H4 (cell line): ENCODE results near the gene TLR10. TPM values are rescaled to one million over a fixed set of nuclear protein-coding genes. Genes with fewer than 3 reads are reported as not detected.
"Not testable (repeated sequence)": the region's sequence is repeated elsewhere in the genome, so short reads cannot be mapped to it uniquely, and the experiment has no call there.

Experiments
- DNase-seq: peaks from one replicate; pipeline ENCODE4 v3.0.0-alpha.2; 2015; ENCODE audit warnings: low spot score
- total RNA-seq: library from RNA; depleted of rRNA; stranded (reverse); fragments of >200 nt; shearing (Covaris generic); gene quantifications from 2 replicates; pipeline ENCODE4 v1.2.3, GENCODE V29; 2014; rRNA removed

Gene TLR10, protein sequence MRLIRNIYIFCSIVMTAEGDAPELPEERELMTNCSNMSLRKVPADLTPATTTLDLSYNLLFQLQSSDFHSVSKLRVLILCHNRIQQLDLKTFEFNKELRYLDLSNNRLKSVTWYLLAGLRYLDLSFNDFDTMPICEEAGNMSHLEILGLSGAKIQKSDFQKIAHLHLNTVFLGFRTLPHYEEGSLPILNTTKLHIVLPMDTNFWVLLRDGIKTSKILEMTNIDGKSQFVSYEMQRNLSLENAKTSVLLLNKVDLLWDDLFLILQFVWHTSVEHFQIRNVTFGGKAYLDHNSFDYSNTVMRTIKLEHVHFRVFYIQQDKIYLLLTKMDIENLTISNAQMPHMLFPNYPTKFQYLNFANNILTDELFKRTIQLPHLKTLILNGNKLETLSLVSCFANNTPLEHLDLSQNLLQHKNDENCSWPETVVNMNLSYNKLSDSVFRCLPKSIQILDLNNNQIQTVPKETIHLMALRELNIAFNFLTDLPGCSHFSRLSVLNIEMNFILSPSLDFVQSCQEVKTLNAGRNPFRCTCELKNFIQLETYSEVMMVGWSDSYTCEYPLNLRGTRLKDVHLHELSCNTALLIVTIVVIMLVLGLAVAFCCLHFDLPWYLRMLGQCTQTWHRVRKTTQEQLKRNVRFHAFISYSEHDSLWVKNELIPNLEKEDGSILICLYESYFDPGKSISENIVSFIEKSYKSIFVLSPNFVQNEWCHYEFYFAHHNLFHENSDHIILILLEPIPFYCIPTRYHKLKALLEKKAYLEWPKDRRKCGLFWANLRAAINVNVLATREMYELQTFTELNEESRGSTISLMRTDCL
- total RNA-seq: 0.08 TPM in 1 of 2 replicates, not detected in the other

DNA sequence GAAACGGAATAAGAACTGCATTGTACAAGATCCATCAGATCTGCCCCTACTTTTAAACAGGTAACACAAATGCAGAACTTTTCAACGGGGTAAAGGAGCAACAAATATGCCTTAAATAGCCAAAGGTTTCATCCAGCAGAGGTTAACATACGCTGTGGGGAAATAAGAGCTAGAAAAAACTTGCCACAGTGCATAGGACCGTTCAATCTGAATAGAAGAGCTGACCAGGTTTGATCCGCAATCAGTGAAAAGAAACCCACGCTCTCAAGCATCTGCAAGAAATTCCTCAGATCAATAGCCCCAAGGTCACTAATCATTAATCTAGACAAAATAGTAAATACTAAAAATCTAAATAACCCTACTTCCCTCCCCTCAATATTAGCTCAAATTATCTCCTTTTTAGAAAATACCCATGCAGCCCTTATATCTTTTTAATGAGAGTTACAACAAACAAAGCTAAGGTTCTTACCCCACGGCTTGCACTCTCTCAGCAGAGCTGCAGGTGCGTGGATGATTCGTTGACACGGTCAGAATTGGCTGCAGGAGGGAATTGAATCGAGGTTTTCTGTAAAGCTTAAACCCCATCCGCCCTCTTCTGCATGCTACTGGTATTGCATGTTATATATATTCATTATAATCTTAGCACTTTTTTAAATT lies at the start of gene TLR10:
TLR10 (minus strand) TSS at position 539 of the 657 bp plus-strand sequence. CDS start 7,400 bp downstream, outside the sequence.
- DNase-seq: peak; percentile 46

DNA sequence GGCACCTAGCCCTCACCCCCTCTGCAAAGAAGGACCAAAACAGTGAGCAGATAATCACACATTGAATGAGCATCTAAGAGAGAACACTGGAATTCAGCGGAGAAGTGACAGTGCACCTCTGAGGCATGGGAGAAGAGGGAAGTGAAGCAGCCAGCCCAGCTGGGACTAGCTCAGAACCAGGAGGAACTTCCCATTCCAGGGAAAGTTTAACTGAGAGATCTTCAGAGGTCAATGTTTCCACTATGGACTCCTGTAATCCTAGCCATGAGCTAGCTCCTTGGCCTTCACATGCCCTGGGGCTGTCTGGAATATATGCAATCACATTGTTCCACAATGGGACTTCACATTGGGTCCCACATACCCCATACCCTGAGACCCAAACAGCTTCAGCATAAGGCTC lies 49.4 kb upstream of the TLR10 start:
- DNase-seq: no peak

DNA sequence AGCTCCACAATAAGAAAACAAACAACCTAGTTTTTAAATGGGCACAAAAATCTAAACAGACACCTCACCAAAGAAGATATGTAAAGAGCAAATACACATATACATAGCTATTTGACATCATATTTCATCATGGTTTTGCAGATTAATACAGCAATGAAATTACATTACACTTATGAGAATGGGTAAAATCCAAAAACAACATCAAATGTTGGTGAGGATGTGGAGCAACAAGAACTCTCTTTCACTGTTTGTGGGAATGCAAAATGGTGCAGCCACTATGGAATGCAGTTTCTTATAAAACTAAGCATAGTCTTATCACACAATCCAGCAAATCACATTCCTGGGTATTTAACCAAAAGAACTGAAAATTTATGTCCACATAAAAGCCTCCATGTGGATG lies 48.9 kb upstream of the TLR10 start:
- no peak for DNase-seq

DNA sequence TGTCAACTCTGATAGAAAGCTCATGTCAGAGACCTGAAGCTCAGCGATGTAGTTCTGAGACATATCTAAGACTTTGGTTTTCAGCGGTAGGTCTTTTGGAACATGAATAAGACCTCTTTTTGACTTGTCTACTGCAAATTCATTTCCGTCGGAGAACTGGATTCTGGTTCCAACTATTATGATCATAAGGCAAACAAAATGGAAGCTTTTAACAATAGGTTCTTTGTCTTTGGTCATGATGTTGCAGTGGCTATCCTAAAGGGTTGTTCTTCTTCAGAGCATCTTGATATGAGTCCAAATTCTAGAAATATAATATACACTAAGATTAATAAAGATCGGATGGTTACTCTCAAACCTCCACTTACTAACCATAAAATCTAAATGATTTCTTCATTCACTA lies 46.4 kb upstream of the TLR10 start:
- DNase-seq: no peak

DNA sequence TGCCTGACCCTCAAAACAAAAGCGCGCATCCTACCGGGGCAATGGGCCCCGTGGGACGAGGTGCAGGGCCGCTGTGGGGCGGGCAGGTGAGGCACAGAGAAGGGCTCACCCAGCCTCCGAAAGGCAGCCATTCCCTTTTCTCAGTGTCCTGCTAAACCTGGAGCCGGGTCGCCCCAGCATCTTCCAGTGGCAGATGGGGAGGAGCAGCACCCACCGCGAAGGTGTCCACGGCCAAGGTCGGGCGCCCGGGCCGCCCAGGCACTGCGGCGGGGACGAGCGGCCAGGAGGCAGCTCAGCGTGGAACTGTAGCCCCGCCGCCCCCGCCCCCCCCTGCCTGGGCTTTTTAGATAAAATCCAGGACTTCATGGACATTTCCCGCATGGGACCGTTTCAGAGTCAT lies 41.0 kb upstream of the TLR10 start:
- DNase-seq: no peak

DNA sequence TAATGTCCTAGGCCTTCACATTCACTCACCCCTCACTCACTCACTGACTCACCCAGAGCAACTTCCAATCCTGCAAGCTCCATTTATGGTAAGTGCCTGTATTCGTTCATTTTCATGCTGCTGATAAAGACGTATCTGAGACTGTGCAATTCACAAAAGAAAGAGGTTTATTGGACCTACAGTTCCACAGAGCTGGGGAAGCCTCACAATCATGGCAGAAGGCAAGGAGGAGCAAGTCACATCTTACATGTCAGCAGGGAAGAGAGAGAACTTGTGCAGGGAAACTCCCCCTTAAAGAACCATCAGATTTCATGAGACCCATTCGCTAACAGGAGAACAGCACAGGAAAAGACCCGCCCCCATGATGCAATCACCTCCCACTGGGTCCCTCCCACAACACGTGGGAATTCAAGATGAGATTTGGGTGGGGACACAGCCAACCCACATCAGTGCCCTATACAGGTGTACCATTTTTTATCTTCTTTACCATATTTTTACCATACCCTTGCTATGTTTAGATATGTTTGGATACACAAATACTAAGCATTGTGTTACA lies 40.0 kb upstream of the TLR10 start:
- DNase-seq: no peak

DNA sequence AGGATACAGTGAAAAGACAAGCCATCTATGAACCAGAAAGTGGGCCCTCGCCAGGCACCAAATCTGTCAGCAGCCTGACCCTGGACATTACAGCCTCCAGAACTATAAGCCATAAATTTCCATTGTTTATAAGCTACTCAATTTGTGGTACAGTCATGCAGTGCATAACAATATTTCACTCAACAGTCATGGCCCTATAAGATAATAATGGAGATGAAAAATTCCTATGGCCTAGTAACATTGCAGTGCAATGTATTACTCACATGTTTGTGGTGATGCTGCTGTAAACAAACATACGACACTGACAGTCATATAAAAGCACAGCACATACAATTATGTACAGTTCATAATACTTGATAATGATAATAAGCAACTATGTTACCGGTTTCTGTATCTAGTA lies 38.9 kb upstream of the TLR10 start:
- DNase-seq: no peak

DNA sequence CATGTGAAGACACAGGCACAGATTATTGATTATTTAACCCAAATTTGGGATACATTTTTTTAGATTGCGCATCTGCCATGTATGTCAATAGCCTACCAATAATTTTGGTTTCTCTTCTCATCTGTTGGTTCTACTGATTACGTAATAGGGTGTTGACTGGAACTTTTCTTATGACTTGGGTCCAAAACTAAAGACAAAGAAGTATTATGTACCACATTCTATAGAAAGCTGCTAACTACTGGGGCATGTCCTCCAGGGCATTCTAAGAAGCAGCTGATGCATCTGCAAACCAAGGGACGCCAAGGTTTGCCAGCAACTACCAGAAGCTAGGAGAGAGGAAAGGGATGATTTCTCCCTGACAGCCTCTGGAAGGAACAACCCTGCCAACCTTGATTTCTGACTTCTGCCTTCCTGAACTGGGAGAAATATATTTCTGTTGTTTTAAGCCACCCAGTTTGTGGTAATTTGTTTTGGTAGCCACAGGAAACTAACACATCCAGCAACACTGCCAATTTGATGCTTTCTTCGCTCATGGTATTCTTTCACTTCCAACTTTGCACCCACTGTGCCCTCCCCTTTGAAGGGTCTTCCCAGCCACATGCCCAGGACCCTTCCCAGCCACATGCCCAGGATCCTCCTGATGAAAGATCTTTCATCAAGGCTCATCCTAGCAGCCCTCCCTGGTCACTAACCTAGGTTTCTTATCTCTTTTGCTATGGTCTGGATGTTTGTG lies 37.7 kb upstream of the TLR10 start:
- DNase-seq: no peak

DNA sequence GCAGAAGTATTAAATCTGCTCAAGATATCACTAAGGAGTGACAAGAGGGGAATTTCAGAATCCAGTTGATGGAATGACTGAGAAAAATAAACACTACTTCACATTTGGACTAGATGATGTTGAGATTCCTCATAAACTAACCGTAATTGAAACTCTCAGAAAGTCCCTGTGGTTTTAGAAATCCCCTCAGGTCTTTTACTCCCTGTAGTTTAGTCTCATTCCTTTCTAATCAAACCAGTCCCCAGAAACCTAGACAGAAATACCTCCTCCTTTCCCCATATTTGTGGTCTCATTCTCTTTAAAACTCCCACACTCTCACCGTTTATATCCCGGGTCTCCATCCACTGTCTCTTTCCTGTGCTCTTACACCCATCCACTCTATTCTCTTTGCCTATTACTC lies 36.8 kb upstream of the TLR10 start:
- DNase-seq: peak; percentile 62

DNA sequence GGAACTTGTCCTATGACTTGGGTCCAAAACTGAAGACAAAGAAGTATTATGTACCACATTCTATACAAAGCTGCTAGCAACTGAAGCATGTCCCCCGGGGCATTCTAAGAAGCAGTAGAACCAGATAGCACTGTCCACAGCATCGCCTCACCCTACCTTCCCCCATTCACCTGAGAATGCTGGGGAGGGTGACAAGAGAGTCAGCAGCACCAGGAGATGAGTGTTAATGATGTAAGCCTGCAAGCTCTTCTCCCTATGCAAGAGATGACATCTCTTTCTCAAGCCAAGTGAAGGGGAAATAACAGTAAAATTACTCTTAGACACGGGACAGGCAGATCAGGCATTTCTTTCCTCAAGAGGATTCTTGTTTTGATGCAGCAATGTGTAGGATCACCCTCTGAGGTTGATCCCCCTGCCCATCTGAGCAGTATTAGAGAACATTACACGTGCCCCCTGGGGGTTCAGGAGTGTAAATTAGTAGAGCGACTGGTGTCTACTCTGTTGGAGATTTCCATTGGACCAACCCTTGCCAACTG lies 35.7 kb upstream of the TLR10 start:
- no peak for DNase-seq

DNA sequence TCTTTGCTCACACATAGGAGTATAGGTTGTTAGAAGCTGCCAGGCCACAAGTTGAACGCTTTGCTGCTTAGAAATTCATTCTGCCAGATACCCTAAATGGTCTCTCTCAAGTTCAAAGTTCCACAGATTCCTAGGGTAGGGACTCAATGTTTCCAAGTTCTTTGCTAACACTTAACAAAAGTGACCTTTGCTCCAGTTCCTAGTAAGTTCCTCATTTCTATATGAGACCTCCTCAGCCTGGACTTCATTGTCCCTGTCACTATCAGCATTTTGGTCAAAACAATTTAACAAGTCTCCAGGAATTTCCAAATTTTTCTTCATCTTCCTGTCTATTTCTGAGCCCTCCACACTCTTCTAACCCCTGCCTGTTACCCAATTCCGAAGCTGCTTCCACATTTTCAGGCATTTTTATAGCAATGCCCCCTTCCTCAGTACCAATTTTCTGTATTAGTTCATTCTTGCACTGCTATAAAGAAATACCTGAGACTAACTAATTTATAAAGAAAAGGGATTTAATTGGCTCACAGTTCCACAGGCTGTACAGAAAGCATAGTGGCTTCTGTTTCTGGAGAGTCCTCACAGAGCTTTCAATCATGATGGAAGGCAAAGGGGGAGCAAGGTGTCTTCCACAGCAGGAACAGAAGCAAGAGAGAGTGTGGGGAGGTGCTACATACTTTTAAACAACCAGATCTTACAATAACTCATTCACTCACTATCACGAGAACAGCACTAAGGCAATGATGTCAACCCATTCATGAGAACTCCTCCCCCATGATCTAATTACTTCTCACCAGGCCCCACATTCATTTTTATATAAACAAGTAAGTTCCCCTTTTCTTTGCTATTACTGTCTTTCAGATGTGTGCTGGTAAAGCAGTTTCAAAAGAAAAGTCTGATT lies 33.3 kb upstream of the TLR10 start:
- DNase-seq: peak; percentile 48

DNA sequence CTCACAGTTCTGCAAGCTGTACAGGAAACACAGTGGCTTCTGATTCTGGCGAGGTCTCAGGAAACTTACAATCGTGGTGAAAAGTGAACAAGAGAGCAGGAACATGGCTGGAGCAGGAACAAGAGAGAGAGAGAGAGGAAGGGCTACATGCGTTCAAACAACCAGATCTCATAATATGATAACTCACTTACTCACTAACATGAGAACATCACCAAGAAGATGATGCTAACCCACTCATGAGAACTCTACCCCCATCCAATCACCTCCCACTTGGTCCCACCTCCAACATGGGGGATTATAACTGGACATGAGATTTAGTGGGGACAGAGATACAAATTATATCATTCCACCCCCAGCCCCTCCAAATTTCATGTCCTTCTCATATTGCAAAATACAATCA lies 31.6 kb upstream of the TLR10 start:
- no peak for DNase-seq

DNA sequence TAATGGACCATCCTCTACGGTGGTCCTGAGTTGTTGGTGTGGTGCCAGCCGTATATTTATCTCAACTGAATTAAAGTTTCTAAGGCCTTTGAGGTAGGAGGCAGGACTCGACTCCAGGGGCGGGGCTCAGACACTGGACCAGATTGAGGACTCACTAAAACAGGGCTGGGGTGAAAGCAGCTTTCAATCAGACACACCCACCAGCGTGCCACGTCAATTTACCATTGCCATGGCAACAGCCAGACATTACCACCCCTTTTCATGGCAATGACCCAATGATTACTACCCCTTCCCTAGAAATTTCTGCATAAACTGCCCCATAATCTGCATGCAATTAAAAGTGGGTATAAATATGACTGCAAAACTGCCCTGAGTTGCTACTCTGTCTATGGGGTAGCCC lies 28.5 kb upstream of the TLR10 start:
- no peak for DNase-seq

DNA sequence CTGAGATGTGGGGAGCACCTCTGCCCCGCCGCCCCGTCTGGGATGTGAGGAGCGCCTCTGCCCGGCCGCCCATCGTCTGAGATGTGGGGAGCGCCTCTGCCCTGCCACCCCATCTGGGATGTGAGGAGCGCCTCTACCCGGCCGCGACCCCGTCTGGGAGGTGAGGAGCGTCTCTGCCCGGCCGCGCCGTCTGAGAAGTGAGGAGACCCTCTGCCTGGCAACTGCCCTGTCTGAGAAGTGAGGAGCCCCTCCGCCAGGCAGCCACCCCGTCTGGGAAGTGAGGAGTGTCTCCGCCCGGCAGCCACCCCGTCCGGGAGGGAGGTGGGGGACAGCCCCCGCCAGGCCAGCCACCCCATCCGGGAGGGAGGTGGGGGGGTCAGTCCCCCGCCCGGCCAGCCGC lies 24.7 kb upstream of the TLR10 start:
- DNase-seq: not testable (repeated sequence)

DNA sequence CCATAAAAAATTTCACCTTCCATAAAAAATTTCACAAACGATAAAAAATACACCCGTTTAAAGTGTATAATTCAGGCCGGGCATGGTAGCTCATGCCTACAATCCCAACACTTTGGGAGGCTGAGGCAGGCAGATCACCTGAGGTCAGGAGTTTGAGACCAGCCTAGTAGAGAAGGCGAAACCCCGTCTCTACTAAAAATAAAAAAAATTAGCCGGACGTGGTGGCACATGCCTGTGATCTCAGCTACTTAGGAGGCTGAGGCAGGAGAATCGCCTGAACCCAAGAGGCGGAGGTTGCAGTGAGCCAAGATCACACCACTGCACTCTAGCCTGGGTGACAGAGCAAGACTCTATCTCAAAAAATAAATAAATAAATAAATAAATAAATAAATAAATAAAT lies 23.5 kb upstream of the TLR10 start:
- not testable (repeated sequence) for DNase-seq

DNA sequence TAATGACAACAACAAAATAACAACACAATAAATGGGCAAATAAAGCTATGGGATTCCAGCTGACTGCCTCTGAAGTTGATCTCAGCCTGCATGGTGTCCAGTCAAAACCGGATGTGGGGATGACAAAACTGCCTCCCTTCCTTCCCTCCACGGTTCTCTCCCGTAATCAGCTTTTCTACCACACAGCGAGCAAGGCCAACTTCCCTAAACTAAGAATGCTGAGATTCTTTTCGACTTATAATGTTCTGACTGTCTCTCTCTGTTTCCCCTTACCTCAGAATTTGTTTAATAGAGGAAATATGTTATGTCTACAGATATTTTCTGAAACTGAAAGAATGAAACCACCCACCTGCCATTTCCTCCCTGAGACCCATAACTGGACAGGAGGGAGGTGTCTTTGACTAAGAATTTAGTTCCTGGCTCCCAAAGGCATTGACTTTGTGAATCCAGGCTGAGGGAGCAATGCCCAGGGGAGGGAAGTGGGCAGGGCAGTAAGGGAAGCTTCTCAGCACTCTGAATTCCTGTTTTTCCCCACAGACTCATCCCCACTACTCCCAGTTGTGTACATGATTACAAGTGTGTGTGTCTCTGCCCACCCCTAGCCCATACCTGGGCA lies 22.8 kb upstream of the TLR10 start:
- DNase-seq: no peak

DNA sequence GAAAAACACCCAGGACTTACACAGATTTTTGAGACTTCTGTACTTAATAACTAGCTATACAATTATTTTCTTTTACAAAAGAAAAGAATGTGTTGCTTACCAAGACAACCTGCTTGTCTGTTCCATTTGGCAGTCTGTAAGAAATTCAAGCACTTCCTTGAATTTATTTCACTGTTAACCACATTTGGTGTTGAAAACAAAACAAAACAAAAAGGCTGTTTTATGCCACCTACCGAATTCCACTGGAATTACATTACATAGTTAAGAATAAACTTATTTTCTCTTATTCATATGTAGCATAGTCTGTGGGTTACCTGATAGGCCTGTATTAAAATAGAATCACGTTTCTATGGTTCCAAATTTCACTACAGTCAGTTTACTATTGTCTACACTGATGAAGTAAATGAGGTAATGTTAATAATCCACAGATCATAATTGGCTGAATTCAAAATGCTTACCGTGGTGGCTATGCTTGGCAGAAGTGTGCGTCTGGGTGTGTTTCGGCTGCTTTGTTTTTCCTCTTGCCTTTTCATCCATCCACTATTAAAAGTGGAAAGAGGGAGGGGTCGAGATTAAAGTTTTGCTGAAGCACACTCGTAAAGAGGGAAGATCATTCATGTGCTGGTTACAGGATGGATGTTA lies 22.0 kb upstream of the TLR10 start, which contains the start of gene TLR1:
TLR1 (minus strand) TSS at position 138 of the 642 bp plus-strand sequence. CDS start 5,960 bp downstream, outside the sequence.
- DNase-seq: peak; percentile 71

DNA sequence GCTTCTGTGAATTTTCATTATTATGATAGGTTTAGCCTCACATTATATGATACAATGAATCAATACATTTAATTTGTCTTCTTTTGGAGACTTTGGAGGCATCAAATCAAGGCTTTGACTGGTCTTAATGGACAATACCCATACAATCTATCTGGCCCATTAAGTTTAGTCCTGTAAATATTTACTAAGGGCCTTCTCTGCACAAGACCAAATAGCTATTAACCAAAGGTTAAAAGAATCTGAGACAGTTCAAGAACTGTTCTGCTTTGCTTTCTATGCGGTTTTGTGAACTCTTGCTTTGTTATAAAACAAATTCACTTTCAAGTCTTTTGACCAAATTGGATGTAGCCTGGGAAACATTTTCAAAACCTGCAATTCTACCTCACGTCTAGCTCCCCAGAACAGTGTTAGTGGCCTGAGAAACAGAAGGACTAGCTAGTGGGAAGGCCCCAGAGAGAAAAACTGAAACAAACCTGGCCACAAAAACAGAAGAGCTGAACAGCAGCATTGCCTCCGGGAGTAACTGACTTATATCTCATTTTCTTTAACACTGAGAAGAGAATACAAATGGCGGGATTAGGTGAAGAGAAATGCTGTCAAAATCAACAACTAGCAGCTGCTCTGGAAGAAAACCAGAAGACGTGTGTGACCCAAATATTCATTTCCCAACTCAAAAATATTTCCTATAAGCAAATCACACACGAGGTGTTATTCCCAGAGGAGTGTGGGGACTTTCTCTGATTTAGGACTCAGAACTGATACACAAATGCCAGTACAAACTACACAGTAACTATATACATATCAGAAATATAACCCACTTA lies 21.3 kb upstream of the TLR10 start:
- no peak for DNase-seq
